ENCODE results near the gene CCP110.

The CCP110 gene

DNA sequence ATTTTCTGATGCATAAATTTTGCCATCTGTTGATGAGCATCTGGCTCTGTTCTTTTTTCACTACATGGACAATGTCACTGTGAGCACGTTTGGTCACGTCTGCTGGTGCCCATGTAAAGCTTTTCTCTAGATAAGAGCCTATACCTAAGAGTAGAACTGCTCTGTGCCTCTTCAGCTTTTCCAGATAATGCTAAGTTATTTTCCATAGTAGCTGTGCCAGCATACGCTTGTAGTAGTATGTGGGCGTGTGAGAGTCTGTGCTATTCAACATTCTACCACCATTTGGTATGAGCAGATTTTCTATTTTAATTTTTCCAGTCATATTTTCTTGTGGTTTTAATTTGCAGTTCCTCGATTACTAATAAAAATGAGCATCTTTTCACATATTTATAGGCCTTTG lies 64.9 kb downstream of the CCP110 start:
- Mint-ChIP-seq H3K4me1 (ENCODE audit: low read depth) (no peaks in the 10 kb centered on the region), H3K27ac (no peak overlapping the region), H3K9me3 (no peaks in the 10 kb centered on the region), H3K36me3 (ENCODE audit: low read depth) (peaks cover 12% of the 10 kb centered on the region), H3K27me3 (ENCODE audit: low read depth) (no peaks in the 10 kb centered on the region), H3K4me3 (no peak overlapping the region)

DNA sequence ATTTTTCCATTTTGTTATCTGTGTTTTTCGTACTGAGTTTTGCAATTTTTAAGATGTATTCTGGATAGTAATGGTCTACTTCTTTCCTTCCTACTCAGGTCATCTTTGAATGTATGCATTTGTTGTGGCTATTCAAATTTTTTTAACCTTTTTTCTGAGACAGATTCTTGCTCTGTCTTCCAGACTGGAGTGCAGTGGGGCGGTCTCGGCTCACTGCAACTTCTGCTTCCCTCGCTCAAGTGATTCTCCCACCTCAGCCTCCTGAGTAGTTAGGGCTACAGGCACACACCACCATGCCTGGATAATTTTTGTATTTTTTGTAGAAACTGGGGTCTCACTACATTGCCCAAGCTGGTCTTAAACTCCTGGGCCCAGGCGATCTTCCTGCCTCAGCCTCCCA lies 65.4 kb downstream of the CCP110 start:
- H3K36me3 Mint-ChIP-seq (ENCODE audit: low read depth), result peaks cover 10% of the 10 kb centered on the region

DNA sequence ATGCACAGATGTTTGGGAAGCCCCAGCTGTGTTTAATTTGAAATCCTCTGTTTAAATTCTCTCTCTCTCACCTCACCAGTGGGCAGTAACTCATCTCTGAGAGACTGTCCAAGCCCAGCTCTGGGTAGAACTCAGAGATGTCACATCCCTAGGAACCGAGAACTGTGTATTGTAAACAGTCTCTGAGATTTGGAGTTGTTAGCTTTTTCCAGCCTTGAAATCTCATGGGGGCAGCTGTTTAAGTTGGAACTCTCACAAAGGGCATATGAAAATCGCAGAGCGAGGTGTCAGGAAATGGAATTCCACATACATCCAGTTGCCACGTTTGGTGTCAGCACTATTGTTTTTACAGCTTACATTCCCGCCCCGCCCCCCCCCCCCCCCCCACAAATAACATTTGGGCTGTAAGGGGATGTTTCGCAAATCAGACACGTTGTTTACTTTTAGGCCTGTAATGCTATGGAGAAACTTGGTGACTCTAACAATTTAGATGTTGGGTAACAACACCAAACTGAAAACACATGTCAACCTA lies 66.1 kb downstream of the CCP110 start:
- H3K27ac Mint-ChIP-seq, result no peak overlapping the region
- H3K4me1 Mint-ChIP-seq (ENCODE audit: low read depth), result no peaks in the 10 kb centered on the region
- H3K27me3 Mint-ChIP-seq (ENCODE audit: low read depth), result no peaks in the 10 kb centered on the region
- no peak overlapping the region for H3K4me3 Mint-ChIP-seq
- H3K36me3 Mint-ChIP-seq (ENCODE audit: low read depth), result peaks cover 12% of the 10 kb centered on the region
- no peaks in the 10 kb centered on the region for H3K9me3 Mint-ChIP-seq

More for the DNA sequence above, 65.4 kb downstream of the CCP110 start:
- Mint-ChIP-seq H3K27me3 (ENCODE audit: low read depth) (no peaks in the 10 kb centered on the region), H3K27ac (no peak overlapping the region), H3K4me1 (ENCODE audit: low read depth) (no peaks in the 10 kb centered on the region), H3K9me3 (no peaks in the 10 kb centered on the region), H3K4me3 (no peak overlapping the region)

DNA sequence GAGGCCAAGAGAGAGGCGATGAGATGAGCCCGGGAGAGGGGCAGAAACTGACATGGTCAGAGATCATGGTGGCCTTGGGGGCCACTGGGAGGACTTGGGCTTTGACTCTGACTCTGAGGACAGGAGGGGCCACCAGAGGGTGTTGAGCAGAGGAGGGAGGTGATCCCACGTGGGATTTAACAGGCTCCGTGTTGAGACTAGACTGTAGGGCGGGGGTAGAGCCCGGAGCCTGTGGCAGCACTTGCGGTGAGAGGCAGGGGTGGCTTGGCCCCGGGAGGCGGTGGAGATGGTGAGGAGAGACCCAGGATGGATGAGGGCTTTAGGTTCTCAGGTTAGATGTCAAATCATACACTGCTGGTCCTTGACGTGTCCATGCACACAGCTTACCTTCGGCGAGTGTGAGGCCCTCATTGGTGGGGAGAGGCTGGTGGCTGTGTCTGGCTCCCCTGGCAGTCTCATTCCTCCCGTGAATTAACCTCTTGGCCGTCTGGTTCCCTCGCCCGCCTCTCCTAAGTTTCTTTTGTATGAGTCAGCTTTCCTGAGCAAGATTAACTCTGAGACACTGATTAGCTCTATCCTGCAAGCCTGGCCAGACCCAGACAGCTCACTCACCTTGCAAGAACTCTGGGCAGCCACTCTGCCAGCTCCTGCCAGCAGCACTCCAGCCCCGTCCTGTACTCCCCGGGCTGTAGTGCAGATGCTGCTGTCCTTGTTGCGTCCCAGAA lies 71.5 kb downstream of the CCP110 start:
- Mint-ChIP-seq H3K27ac (no peak overlapping the region), H3K4me3 (no peak overlapping the region), H3K27me3 (ENCODE audit: low read depth) (no peaks in the 10 kb centered on the region), H3K4me1 (ENCODE audit: low read depth) (no peaks in the 10 kb centered on the region), H3K36me3 (ENCODE audit: low read depth) (peaks cover 8% of the 10 kb centered on the region), H3K9me3 (no peaks in the 10 kb centered on the region)

DNA sequence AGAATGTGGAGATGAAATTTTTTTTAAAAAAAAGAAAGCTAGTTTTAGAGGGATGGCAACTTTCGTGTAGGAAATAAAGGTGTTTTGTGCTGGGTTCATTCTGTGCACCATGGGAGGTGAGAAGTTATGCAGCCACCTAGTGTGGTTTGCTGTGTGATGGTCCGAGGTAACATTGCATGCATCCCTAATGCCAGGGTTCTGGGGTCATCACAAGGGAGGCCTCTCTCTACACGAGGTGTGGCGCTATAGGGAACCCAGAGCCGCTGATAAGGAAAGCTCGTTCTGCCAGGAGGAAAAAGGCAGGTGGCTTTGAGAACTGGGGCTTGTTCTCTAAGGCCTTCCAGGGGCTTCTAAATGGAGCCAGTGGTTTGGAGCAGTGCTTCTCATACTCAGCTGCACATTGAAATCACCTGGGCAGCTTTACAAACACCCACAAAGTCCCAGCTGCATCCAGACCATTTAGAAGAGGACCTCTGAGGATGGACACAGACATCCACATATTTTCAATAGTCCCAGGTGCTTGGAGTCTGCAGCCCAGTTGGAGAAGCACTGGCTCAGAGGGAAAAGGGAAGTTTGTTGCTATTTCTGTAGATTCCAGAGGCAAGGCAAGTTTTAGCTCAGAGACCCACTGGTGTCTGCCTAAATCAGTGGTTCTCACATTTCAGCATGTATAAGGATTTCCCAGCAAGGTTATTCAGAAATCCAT lies 75.2 kb downstream of the CCP110 start:
- Mint-ChIP-seq H3K27me3 (ENCODE audit: low read depth) (no peaks in the 10 kb centered on the region), H3K27ac (no peak overlapping the region), H3K36me3 (ENCODE audit: low read depth) (peaks cover 2% of the 10 kb centered on the region), H3K4me1 (ENCODE audit: low read depth) (no peaks in the 10 kb centered on the region), H3K9me3 (no peaks in the 10 kb centered on the region), H3K4me3 (no peak overlapping the region)

DNA sequence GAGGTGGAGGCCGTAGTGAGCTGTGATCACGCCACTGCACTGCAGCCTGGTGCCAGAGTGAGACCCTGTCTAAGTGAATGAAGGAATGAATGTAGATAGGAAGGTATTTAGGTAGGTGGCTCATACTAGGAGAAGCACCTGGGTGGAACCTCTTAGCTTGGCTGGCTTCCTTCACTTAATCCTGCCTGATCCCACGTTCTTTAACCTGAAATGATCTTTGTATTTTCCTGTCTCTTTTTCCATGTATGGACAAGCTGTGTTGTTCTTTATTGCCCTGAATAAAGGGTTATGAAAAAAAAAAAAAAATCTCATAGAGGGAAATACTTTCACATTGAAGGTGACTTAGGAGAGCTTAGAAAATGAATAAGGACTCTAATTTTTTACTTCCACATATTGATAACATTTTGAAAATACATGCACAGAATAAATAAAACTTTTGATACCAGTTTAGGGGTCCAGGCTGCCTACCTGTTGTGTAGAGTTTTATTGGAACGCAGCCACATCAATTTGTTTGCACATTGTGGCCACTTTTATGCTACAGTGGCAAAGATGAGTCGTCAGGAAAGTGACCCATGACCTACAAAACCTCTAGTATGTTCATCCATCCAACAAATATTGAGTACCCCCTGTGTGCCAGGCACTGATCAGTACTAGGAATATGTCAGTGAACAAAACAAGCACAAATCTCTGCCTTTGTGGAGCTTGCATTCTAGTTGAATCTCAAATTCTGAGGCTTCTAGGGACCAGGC lies 76.4 kb downstream of the CCP110 start:
- Mint-ChIP-seq H3K4me1 (ENCODE audit: low read depth) (no peaks in the 10 kb centered on the region), H3K27me3 (ENCODE audit: low read depth) (no peaks in the 10 kb centered on the region), H3K4me3 (no peak overlapping the region), H3K36me3 (ENCODE audit: low read depth) (peaks cover 4% of the 10 kb centered on the region), H3K27ac (no peak overlapping the region), H3K9me3 (no peaks in the 10 kb centered on the region)

DNA sequence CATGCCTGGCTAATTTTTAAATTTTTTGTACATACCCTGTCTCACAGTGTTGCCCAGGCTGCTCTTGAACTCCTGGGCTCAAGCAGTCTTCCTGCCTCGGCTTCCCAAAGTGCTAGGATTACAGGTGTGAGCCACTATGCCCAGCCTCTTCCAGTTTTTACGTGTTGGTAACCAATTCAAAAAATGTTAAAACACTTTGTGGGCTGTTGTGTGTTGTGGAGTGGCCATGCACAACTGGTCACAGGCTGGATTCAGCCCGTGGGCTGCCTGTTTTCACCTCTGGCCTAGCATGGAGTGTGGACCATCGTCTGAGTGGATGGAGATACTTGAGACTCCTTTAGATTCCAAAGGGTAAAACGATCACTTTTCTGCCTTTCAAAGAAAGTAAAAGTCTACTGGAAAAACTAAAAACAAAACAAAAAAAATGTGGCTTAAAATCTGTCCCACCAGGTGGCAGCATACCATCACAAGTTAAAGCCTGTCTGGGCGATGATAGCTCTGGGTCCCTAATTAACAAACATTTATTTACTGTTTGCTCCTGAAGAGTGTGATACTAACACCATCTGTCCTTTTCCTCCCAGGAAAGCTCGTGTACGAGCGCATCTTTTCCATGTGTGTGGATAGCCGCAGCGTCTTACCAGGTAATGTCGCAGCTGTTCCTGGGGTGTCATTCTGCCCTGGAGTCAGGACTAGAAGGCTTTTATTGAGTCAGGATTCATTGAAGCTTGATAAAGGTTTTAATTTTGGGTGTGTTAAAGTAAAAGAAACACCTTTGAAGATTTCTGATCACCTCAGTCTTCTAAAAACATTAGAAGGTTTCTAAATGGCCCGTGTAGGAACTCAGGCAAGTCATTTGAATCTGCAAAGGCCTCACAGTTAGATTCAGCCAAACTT lies 77.6 kb downstream of the CCP110 start:
- Mint-ChIP-seq H3K9me3 (peaks cover 3% of the 10 kb centered on the region), H3K4me3 (no peak overlapping the region), H3K4me1 (ENCODE audit: low read depth) (no peaks in the 10 kb centered on the region), H3K27ac (no peak overlapping the region), H3K36me3 (ENCODE audit: low read depth) (peaks cover 13% of the 10 kb centered on the region), H3K27me3 (ENCODE audit: low read depth) (no peaks in the 10 kb centered on the region)
